ENCODE measurements around the gene USP9Y. TPM values are rescaled to one million over a fixed set of nuclear protein-coding genes. Genes with fewer than 3 reads are reported as not detected.

Gene USP9Y
- polyA plus RNA-seq, 1 donor (not counting 4 experiments of a cell fraction or from before 2014, with no cell fraction given): not detected

GRCh38 chrY:12744091-12744490, 43.1 kb downstream of the USP9Y start:
- dilution Hi-C loops (cut with MboI; ENCODE audit: extremely low pct_ligation_motif_present, low sequenced_read_pairs): no loop called here
- no peaks in the 10 kb centered on the region for H3K9me1 ChIP-seq (ENCODE audit: control insufficient read depth, extremely low read depth, insufficient read depth, low read length)
- no peaks in the 10 kb centered on the region for H3K27me3 ChIP-seq (ENCODE audit: control insufficient read depth, extremely low read depth, insufficient read depth, low read length)
- H2AFZ ChIP-seq (ENCODE audit: control insufficient read depth, low read length): no peak overlapping the region
- DNase-seq (ENCODE audit: low read depth, low spot score): no peak
- no peak overlapping the region for H3K4me3 ChIP-seq (ENCODE audit: control insufficient read depth in 2 of 3, extremely low read depth in 1 of 3, insufficient read depth in 2 of 3, low read depth in 1 of 3, low read length in 3 of 3)
- H3K36me3 ChIP-seq (ENCODE audit: control insufficient read depth in 2 of 2, extremely low read depth in 1 of 2, insufficient read depth in 2 of 2, low read length in 2 of 2): no peaks in the 10 kb centered on the region
- H3K79me2 ChIP-seq (ENCODE audit: control insufficient read depth, insufficient read depth, low read length): no peaks in the 10 kb centered on the region
- no peaks in the 10 kb centered on the region for H3K9me3 ChIP-seq (ENCODE audit: control insufficient read depth, low read depth, low read length)
- no peak overlapping the region for H3K4me2 ChIP-seq (ENCODE audit: control insufficient read depth, extremely low read depth, insufficient read depth, low read depth, low read length)
- TF ChIP-seq EZH2 (IDR thresholded peaks at IDR 0.05; ENCODE audit: low read length) (no peak), CTCF (optimal IDR thresholded peaks at IDR 0.05 in 1 of 3, IDR thresholded peaks at IDR 0.05 in 1 of 3, conservative IDR thresholded peaks at IDR 0.05 in 1 of 3; ENCODE audit: extremely low read depth in 1 of 3, insufficient read depth in 2 of 3, low read length in 3 of 3) (no peak)
- no peak overlapping the region for H3K9ac ChIP-seq (ENCODE audit: control insufficient read depth, extremely low read depth, insufficient read depth, low read length)
- no peak for FAIRE-seq
- no peaks in the 10 kb centered on the region for H3K4me1 ChIP-seq (ENCODE audit: control insufficient read depth, extremely low read depth, insufficient read depth, low read length)
- H4K20me1 ChIP-seq (ENCODE audit: control insufficient read depth, extremely low read depth, insufficient read depth, low read length): no peaks in the 10 kb centered on the region
- no peak overlapping the region for H3K27ac ChIP-seq (ENCODE audit: control insufficient read depth, insufficient read depth, low read length)

- Histone ChIP-seq H3K36me3 (ENCODE audit: control insufficient read depth in 2 of 2, extremely low read depth in 1 of 2, insufficient read depth in 2 of 2, low read length in 2 of 2) (no peaks in the 10 kb centered on the region), H3K4me1 (ENCODE audit: control insufficient read depth, extremely low read depth, insufficient read depth, low read length) (no peaks in the 10 kb centered on the region), H3K4me2 (ENCODE audit: control insufficient read depth, extremely low read depth, insufficient read depth, low read depth, low read length) (no peak overlapping the region), H3K4me3 (ENCODE audit: control insufficient read depth in 2 of 3, extremely low read depth in 1 of 3, insufficient read depth in 2 of 3, low read depth in 1 of 3, low read length in 3 of 3) (no peak overlapping the region), H3K79me2 (ENCODE audit: control insufficient read depth, insufficient read depth, low read length) (no peaks in the 10 kb centered on the region), H3K9ac (ENCODE audit: control insufficient read depth, extremely low read depth, insufficient read depth, low read length) (no peak overlapping the region), H3K9me3 (ENCODE audit: control insufficient read depth, low read depth, low read length) (no peaks in the 10 kb centered on the region), H3K9me1 (ENCODE audit: control insufficient read depth, extremely low read depth, insufficient read depth, low read length) (no peaks in the 10 kb centered on the region), H4K20me1 (ENCODE audit: control insufficient read depth, extremely low read depth, insufficient read depth, low read length) (no peaks in the 10 kb centered on the region), H2AFZ (ENCODE audit: control insufficient read depth, low read length) (no peak overlapping the region), H3K27ac (ENCODE audit: control insufficient read depth, insufficient read depth, low read length) (no peak overlapping the region), H3K27me3 (ENCODE audit: control insufficient read depth, extremely low read depth, insufficient read depth, low read length) (no peaks in the 10 kb centered on the region)
- dilution Hi-C loops (cut with MboI; ENCODE audit: extremely low pct_ligation_motif_present, low sequenced_read_pairs): no loop called here
- FAIRE-seq: no peak
- TF ChIP-seq EZH2 (IDR thresholded peaks at IDR 0.05; ENCODE audit: low read length) (no peak), CTCF (optimal IDR thresholded peaks at IDR 0.05 in 1 of 3, IDR thresholded peaks at IDR 0.05 in 1 of 3, conservative IDR thresholded peaks at IDR 0.05 in 1 of 3; ENCODE audit: extremely low read depth in 1 of 3, insufficient read depth in 2 of 3, low read length in 3 of 3) (no peak)
- DNase-seq (ENCODE audit: low read depth, low spot score): no peak
Observed at GRCh38 chrY:12749293-12749692, 48.3 kb downstream of the USP9Y start.
